Coronary artery (tissue), 2 donors: Measurements from ENCODE around the gene MAL.
A peak's percentile ranks its signal among the peaks of the same experiment; 100 is the strongest.

Experiments used
- DNase-seq: peaks from one replicate; pipeline ENCODE4 v3.0.0-alpha.2; 2017; ENCODE audit warnings: low spot score
- H3K27ac ChIP-seq, 2 donors: fragments of 200-600 bp; sonication (generic); one replicate each; pipeline ENCODE4 v1.5.1; 2016 to 2019
- H3K4me3 ChIP-seq: fragments of 200-600 bp; sonication (generic); 2 replicates; pipeline ENCODE4 v1.5.1; 2016; ENCODE audit warnings: mild to moderate bottlenecking, moderate library complexity
- TF ChIP-seq, protein P1 (sequence below): fragments of 200-600 bp; sonication (generic); IDR thresholded peaks from one replicate; pipeline ENCODE4 v1.5.1; 2019; ENCODE audit warnings: antibody characterized with exemption

MAL gene

DNA sequence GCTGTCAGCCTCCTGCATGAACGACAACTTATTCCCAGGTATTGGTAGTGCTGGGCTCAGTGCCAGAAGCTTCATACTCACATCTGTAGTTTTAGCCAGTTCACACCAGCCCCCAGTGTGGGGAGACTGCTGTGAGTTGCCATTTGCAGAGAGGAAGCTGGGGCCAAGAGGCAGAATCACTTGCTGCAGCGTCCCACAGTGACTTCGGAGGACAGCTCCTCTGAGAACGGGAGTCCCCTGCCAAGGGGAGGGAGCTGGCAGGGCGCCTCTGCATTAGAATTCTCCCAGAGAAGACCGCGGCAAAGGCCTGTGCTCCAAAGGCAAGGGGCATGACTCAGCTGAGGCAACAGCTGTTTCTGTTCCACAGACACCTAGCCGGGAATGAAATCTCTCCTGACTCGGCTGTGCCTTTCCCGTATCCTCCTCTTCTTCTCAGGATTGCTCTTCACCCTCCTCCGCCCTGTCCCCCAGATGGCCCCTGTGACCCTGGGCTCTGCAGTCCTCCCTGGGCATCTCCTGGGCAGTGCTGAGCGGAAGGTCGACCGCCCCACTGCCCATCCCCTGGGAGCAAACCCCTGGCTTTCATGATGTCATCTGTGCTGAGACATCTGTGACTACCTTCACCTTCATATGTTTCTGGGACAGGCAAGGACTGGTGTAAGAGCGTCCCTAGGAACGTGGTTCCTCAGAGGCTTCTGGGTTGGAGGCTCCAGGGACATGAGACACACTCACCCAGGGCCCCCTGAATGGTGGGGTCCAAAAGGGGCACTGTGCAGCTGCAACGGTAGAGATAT lies 18.0 kb downstream of the MAL start:
- peak overlapping the region; percentile 33 to 35 for H3K27ac ChIP-seq
- H3K4me3 ChIP-seq, result peak overlapping the region; percentile 8
- TF ChIP-seq, protein P1, sequence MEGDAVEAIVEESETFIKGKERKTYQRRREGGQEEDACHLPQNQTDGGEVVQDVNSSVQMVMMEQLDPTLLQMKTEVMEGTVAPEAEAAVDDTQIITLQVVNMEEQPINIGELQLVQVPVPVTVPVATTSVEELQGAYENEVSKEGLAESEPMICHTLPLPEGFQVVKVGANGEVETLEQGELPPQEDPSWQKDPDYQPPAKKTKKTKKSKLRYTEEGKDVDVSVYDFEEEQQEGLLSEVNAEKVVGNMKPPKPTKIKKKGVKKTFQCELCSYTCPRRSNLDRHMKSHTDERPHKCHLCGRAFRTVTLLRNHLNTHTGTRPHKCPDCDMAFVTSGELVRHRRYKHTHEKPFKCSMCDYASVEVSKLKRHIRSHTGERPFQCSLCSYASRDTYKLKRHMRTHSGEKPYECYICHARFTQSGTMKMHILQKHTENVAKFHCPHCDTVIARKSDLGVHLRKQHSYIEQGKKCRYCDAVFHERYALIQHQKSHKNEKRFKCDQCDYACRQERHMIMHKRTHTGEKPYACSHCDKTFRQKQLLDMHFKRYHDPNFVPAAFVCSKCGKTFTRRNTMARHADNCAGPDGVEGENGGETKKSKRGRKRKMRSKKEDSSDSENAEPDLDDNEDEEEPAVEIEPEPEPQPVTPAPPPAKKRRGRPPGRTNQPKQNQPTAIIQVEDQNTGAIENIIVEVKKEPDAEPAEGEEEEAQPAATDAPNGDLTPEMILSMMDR, result no peak
- DNase-seq, result peak; percentile 85

DNA sequence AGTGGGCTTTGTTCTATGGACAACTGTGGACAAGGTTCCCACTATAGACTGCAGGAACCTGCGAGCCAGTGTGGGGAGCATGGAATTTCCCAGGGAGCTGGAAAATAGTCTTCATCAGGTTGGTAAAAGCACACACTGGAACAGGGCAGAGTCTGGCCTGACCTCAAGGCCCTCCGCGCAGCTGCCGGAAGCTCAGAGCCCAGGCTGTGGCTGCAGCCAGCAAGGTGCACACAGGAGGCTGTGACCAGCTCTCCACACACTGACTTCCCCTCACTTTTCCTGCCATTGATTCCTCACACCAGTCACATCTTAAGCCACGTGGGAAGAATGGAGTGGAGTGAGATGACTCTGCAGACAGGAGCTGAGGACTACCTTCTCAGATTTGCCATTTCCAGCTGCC lies 19.1 kb downstream of the MAL start:
- DNase-seq, result no peak
- no peak overlapping the region for H3K27ac ChIP-seq
- H3K4me3 ChIP-seq, result no peak overlapping the region
- TF ChIP-seq, protein P1, result no peak

DNA sequence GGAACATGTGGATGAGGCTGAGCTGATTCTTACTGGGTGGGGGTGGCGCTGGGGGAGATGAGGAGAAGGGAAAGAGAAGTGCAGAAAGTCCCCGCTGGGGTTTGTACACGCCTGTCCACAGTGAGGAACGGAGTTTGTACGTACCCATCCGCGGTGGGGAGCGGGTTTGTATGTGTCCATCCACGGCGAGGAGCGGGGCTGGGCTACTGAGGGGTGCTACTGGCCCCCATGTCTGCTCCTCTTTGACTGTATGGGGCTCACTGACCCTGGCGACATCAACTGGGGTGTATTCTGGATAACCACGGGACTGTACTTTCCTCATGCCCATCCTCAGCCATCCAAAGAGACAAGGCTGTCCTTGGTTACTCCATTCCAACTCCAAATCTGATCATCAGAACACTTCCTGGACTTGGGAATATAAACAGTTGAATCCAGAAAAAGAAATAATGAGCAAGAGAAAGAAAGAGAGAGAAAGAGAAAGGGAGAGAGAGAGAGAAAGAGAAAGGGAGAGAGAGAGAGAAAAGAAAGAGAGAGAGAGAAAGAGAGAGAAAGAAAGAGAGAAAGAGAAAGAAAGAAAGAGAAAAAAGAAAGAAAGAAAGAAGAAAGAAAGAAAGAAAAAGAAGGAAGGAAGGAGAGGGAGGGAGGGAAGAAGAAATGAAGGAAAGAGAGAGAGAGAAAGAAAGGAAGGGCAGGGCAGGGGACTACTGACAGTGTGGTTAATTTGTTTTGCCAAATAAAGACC lies 21.0 kb downstream of the MAL start:
- no peak for DNase-seq
- no peak overlapping the region for H3K27ac ChIP-seq
- no peak overlapping the region for H3K4me3 ChIP-seq
- TF ChIP-seq, protein P1, result no peak

DNA sequence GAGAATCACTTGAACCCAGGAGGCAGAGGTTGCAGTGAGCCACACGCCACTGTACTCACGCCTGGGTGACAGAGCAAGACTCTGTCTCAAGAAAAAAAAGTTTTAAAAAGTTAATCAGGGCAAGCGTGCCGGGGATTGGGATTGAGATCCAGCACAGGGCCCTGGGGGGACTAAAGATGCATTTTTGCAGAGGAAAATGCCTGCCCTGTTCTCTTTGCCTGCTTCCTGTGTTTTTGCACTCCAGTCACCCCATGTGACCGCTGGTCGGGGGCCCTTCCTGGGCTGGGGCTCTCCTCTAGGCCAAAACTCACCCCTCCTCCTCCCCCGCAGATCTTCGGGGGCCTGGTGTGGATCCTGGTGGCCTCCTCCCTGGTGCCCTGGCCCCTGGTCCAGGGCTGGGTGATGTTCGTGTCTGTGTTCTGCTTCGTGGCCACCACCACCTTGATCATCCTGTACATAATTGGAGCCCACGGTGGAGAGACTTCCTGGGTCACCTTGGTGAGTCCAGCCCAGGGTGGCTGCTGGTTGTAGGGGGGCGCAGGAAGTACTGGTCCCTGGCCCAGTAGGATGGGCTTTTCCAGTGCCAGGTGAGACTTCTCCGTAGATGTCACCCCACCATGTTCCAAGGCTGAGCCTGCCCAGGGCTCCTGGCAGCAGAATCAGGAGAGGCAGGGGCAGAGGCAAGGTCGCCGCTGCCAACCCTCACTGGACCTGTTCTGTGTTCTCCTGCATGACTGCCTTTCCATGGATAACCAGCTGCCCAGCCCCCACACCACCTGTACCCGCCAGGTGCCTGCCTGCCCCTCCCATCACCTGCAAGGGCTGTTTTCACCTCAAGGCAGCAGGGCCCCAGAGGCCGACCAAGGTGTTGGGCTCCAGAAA lies 22.4 kb downstream of the MAL start:
- Histone ChIP-seq H3K4me3 (no peak overlapping the region), H3K27ac (no peak overlapping the region)
- TF ChIP-seq, protein P1, result no peak
- no peak for DNase-seq

DNA sequence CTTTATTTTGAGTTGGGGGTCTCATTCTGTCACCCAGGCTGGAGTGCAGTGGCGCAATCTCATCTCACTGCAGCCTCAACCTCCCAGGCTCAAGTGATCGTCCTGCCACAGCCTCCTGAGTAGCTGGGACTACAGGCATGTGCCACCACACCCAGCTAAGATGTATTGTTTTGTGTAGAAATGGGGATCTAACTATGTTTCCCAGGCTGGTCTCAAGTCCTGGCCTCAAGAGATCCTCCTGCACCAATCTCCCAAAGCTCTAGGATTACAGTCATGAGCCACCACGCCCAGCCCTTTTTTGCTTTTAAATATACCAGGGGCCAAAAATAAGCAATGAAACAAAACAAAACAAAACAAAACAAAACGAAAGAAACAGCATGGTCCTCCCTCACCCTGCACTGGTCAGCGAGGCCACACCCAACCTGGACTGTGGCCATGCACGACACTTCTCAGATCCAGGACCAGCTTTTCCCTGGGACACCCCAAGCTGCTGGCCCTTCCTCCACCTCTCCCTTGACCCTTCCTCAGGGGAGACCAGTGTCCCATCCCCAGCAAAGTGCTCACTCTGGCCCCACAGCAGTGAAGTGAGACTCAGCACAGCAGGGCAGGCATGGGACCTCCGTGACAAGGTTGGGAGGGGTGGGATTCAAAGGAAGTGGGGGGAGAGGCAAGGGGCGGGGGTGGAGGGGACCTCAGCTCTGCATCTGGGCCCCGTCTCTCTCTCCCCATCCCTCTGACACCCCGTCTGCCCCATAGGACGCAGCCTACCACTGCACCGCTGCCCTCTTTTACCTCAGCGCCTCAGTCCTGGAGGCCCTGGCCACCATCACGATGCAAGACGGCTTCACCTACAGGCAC lies 23.5 kb downstream of the MAL start:
- TF ChIP-seq, protein P1, result no peak
- no peak overlapping the region for H3K4me3 ChIP-seq
- no peak for DNase-seq
- H3K27ac ChIP-seq, result no peak overlapping the region

DNA sequence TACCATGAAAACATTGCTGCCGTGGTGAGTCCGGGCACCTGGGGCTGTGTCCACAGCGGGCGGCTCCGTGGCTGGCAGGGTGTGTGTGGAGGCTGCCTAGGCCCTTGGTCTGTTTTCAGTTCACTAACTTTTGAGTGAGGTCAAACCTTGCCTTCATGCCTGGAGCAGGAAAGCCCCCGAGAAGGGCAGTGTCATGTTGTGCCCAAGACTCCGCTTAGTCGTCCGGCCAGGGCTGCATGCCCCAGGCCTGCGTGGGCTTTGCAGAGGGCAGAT lies 24.1 kb downstream of the MAL start:
- Histone ChIP-seq H3K27ac (no peak overlapping the region), H3K4me3 (no peak overlapping the region)
- TF ChIP-seq, protein P1, result no peak
- DNase-seq, result no peak
